Raji (cell line): Measurements from ENCODE around the gene ZSWIM8.

Experiments used
- POLR2A ChIP-seq: IDR thresholded peaks from 2 replicates; pipeline ENCODE4 v1.6.1; 2011; ENCODE audit warnings: low read depth, low read length, control low read depth; ENCODE audit not compliant: insufficient read depth

The ZSWIM8 gene

DNA sequence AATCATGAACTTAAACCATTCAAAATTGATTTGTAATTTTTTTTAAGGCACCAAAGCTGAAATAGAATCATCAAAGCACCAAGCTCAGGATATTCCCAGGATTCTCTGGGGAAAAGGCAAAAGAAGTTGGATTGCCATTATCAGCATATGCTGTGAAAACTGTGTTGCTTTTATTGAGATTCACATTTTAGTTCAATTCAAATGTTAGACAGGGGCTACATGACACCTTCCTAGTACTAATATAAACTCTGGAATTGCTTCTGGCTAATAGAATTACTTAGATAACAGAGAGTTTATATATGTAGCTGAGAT lies 30.3 kb downstream of the ZSWIM8 start:
- no peak for TF ChIP-seq POLR2A

DNA sequence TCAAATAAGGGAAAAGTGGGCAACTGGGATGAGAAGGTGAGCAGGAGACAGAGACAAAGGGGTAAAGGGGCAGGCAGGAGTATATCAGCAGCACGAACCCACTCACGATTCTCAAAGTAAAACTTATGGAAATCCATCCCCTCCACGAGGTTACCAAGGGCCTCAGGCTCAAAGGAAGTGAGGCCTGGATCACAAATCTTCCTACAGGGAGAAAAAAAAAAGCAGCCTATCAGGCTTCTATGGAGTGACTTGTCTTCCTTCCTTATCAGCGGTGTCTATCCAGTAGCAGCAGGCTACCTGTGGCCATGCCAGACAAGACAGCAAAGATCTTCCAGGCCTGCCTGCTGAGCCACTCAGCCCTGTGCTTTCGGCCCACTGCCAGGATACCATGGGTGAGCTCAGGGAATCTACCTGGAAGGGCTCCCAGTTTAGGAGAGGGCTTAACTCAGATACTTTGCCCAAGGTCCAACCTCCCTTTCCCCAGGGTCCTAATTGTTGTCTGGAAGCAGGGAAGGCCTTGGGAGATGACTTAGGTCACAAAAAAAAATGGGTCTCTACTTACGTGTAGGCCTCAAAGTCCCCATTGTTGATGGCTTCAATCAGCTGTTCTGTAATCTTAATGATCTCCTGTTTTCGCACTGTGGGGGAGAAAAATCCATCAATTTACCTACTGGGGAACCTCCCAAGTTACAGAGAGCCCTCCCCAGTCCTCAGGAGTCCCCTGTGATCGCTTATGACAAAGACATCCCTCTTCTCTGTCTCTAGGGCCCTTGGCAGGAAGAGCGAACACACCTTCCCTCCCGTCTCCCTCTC lies 31.7 kb downstream of the ZSWIM8 start:
- no peak for TF ChIP-seq POLR2A

DNA sequence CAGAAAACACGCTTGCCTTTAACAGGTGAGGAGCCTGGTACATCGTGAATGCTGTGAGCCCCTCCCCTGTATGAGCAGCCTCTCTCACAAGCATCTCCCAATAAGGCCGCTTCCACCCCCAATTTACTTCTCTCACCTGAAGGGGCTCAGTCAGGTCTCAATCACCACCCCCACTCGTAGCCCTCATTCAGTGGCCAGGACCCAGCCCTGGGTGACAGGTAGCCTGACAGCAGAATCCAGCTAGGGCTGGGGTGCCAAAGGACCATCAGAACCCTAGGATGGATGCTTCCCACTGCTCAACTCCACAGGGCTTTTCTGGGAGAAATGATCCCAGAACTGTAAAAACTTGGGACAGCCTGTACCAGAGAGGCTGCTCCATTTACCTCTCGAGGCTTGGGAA lies 32.4 kb downstream of the ZSWIM8 start:
- TF ChIP-seq POLR2A = no peak

DNA sequence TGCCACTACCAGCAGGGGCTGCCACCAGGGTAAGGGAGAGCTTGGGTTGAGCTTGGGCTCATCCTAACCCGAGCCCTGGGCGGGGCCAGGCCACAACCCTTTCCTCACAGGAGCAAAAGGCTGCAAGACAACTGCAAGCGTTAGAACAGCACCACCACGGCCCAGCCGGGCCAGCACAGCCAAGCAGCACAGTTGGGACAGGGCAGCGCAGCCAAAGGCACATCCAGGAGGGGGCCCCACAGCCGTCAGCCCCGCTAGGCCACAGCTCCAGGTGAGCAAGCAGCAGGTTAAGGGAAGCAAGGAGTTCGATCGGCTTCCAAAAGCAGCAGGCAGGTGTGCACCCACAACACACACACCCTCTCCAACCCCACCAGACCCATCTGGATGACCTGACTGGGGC lies 33.0 kb downstream of the ZSWIM8 start:
- no peak for TF ChIP-seq POLR2A

DNA sequence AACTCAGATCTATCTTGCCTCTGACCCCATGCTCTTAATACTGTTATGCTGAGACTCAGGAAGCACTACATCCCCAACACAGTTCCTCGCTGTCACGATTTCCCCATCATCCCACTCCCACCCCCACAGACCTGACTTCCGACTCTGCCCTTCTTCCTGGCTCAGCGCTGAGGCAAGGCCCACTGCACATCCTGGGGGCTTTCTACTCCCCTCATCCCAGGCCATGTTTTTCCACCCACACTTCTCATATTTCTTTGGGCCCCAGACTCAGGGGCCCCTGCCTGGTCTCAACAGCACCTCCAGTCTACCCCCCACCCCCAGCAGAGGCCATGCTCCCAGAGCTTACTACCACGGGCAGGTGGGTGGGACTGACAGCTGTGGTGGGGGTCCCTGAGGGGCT lies 33.7 kb downstream of the ZSWIM8 start:
- no peak for TF ChIP-seq POLR2A

DNA sequence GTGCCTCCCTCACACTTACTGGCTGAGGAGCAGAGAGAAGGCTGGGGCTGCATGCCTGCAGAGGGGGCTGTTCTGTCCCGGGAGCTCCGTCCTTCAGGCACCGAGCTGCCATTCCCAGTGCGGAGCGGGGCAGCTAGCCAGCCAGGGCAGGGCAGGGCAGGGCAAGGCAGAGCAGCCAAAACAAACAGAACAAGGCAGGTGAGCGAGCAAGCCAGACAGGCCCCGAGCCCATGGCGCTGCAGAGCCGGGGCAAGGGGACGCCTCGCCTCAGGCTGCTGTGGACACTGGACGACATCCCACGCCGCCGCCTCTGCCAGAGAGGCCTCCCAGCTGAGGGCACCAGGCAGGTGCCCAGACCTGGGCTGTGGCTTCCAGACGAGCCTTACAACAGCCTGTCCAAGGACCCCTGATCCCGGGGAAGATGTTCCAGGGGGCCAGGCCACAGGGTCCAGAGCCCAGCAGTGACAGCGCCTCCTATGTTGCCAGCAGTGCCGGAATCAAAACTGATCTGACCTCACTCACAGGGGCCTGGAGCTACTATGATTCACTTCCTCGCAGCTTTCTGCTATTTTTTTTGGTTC lies 34.2 kb downstream of the ZSWIM8 start:
- no peak for TF ChIP-seq POLR2A

DNA sequence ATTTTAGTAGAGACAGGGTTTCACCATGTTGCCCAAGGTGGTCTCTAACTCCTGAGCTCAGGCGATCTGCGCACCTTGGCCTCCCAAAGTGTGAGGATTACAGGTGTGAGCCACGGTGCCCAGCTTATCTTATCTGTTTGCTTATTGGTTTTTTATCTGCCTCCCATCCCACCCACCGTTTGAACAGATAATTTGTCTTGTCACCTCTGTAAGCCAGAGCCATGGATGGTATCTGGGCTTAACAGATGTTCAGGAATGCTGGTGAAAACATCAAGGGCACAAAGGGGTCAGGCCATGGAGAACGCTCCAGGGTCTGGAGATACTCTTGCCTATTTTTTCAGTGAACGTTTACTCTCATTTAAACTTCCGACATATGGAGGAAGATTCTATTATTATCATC lies 38.0 kb downstream of the ZSWIM8 start:
- TF ChIP-seq POLR2A = no peak

DNA sequence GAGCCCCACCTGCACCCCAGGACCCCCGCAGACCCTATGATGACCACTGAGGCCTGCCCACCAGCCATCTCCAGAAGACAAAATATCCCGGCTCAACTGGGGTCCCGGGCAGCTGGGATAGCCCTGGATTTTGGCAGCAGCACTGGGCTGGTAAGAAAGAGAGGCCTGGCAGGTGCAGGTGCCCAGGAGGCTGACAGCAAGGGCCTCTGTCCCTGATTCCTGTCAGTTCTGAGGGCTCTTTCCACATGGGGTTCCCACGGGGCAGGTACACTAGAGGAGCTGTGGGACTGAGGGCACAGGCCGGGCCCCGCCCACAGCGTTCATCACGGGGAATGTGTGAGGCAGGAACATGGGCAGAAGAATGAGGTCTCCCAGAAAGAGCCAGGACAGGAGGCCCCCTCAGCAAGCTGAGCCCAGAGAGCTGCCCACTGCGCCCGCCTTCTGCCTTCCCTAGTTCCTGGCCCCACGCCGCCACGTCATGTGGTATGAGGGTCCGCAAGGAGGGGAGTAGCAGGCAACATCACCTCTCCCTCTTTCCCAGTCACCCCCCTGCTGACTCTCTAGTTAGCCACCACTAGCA lies 38.8 kb downstream of the ZSWIM8 start:
- no peak for TF ChIP-seq POLR2A

DNA sequence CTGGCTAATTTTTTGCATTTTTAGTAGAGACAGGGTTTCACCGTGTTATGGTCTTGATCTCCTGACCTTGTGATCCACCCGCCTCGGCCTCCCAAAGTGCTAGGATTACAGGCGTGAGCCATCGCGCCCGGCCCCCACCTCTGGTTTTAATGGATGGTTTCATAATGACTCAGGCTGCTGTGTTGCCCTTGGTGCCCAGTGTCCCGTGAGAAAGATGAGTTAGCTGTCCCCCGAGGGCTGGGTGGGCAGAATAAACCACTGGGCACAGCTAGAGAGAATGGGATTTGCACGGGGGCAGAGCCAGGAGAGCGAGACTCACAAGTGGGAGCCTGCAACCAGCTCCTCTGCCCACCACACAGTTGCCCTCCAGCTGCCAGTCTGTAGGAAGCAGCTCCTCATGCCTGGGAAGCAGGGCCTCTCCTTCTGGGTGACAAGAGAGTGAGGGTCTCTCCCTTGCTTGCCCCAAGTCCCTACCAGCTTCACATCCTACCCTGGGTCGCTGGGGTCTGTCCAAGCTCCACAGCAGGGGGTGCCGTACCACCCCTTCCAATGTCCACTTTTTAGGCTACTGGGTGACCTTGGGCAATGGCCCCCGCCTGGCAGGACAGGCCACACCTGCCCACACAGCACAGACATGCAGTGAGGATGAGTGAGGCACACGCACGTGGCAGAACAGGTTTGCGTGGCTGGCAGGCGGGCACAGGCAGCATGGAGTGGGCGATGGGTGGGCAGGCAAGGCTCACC lies 42.1 kb downstream of the ZSWIM8 start:
- no peak for TF ChIP-seq POLR2A

DNA sequence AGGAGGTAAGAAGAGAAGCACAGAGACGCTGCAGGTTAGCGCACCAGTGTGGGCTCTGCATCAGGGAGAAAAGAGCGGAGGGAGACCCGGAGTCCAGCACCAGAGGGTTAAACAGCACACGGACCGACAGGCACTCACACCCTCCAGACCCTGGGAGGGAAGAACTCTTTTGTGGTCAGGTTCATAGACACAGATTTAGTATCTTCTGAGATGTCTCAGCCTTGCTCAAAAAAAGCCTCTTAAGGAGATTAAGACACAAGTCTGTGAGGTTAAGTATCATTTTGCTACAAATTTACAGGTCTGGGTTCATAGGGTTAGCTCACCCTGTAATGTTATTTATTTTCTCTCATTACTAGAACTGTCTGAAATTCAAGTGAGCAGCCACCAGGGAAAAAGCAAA lies 42.8 kb downstream of the ZSWIM8 start:
- no peak for TF ChIP-seq POLR2A

DNA sequence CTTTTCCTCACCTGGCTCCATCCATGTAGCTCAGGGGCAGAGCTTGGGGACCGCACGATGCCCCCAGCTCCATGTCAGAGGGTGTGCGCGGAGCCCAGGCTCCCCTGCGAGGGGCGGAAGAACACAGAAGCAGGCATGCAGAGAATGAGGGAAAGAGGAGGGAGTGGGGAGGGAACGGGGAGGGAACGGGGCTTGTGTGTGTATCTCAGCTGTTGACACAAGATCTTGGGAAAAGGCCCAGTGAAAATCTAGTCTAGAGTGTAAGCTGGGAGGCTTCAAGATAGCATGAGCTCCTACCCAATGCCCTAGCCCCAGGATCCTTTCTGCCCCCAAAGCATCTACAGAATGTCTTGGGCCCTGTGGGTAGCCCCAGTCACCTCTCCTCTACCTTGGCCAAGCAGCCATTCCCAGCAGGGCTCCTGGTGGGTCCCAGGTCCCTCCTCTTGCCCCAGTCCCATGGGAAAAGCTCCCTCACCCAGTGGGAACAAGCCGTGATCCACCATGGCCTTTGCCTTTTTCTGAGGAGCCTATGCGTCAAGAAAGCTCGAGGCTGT lies 51.1 kb downstream of the ZSWIM8 start:
- TF ChIP-seq POLR2A = no peak

DNA sequence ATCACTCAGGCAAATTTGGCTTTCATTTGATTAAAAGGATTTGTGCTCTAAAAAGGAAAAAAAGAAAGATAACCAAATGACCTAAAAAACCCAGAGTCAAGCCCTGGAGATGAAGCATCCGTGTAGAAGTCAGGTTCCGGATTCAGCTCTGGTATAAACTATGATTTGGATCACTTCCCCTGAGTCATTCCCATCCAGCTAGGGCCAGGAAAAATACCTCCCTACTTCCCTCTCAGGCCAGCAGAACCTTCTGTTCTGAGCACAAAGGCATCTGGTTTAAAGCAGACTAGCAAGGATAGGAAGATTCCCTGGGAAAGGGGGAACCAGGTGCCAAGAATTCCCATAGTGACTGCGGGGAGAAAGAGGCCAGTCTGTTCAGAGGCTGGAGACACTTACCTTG lies 51.7 kb downstream of the ZSWIM8 start:
- TF ChIP-seq POLR2A = no peak

DNA sequence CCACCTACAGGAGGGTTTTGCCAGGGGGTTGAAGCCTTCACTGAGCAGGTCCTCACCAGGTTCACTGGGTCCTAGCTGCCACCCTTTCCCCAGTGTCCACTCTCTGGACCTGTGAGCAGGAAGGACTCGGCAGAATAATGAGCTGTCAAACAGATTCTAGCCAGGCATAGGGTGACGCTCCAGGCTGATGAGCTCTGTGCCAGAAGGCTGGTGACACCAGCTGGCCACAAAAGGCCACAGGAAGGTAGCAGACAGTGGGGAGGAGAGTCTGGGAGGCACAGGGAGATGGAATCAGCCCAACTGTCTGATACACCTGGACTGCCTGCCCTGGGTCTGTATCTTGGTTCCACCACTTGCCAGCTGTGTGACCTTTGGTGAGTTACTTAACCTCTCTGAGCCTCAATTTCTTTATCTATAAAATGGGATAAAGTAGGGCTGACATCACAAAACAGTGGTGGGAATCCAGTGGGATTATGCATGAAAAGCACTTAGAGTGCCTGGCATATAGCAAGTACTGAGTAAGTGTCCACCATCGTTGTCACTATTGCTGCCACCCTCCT lies 52.7 kb downstream of the ZSWIM8 start:
- no peak for TF ChIP-seq POLR2A

DNA sequence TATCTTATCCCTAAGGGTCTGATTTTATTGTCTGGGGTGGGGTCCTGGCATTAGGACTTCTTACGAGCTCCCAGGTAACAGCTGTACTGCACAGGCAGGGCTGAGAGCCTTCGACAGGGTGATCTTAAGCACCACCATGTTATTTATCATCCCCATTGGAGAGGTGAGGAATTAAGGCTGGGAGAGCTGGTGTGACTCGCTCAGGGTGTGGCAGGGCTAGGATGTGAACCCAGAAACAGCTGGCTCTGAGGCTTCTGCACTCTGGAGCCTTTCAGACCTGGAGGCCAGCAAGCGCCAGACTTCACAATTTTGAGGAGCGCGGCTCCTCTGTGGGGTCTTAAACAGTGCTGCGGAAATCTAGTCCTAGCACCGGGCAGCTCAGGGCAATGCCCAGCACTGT lies 53.4 kb downstream of the ZSWIM8 start:
- no peak for TF ChIP-seq POLR2A

DNA sequence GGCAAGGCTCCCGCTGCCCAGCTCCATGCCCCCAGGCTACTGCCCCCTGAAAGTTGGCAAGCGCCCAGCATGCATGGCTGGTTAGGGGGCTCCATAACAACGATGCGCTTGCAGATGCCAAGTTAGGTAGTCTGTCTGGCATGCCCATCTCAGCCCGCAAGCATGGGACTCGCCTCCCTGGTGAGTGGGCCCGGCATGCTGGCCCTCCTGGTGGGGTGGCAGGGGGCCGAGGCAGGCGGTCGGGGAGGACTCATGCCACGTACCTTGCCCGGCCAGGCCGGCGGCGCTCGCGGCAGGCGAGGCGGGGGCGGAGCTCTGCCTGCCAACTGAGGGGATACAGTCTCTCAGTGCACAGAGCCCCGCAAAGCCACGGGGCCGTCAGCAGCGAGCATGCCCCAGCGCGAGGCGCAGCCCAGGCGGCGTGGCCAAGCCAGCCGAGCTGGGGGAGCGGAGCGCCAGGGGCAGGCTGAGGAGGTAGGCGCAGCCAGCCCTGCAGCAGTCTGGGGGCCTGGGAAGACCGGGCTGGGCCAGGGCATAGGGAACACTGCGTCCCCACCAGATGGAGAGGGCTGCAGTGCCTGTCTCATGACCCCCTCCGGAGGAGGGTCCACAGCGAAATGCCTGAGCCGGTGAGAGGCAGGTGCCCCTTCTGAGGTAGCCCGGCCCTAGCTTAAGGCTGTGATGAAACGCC lies 54.0 kb downstream of the ZSWIM8 start:
- no peak for TF ChIP-seq POLR2A

DNA sequence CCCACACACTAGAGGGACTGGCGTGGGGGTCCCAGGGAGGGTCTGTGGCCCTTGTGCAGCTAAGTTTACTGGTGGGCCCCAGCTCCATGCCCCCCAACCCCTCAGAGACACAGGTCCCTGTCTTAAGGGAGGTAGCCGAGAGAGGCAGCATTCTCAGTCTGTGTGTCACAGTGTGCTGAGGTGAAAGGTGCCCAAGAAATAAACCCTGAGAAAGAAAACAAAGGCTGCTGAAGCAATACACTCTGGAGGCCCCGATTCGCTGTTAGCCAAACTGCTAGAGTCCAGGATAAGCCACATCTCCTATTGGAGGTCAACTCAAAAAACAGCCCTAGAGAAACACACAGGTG lies 54.6 kb downstream of the ZSWIM8 start:
- TF ChIP-seq POLR2A = no peak
